HG03378 (cell line): ENCODE measurements around the gene COX4I1.

ENCODE experiments used
- ATAC-seq: cut with Tn5 transposase; IDR thresholded peaks from one replicate; pipeline ENCODE4 v1.9.1; 2021; ENCODE audit warnings: mild to moderate bottlenecking, moderate library complexity; ENCODE audit not compliant: unreplicated experiment

The COX4I1 gene

GRCh38 chr16:85765767-85766166 lies 33.7 kb upstream of the COX4I1 start:
- no peak for ATAC-seq

GRCh38 chr16:85767531-85767930 lies 32.0 kb upstream of the COX4I1 start:
- ATAC-seq: no peak

GRCh38 chr16:85768199-85768598 lies 31.3 kb upstream of the COX4I1 start:
- ATAC-seq: no peak

- ATAC-seq: no peak
These were observed 28.8 kb upstream of the COX4I1 start for GRCh38 chr16:85770741-85771140.

- no peak for ATAC-seq
These were observed 26.5 kb upstream of the COX4I1 start for GRCh38 chr16:85773044-85773443.

- ATAC-seq: no peak
These were observed 25.4 kb upstream of the COX4I1 start for GRCh38 chr16:85774136-85774535.

- ATAC-seq: no peak
These were observed 24.7 kb upstream of the COX4I1 start for GRCh38 chr16:85774811-85775210.

- no peak for ATAC-seq
These were observed 21.7 kb upstream of the COX4I1 start for GRCh38 chr16:85777583-85778310.

GRCh38 chr16:85778873-85779272 lies 20.6 kb upstream of the COX4I1 start:
- no peak for ATAC-seq

GRCh38 chr16:85780281-85780680 lies 19.2 kb upstream of the COX4I1 start:
- ATAC-seq: no peak

- no peak for ATAC-seq
These were observed 18.3 kb upstream of the COX4I1 start for GRCh38 chr16:85781156-85781555.

GRCh38 chr16:85781695-85782370 lies 17.7 kb upstream of the COX4I1 start:
- no peak for ATAC-seq

- ATAC-seq: no peak
These were observed 17.0 kb upstream of the COX4I1 start for GRCh38 chr16:85782451-85782850.

GRCh38 chr16:85783441-85783840 lies 16.1 kb upstream of the COX4I1 start:
- no peak for ATAC-seq

- no peak for ATAC-seq
These were observed 14.7 kb upstream of the COX4I1 start for GRCh38 chr16:85784813-85785212.

- ATAC-seq: no peak
These were observed 13.6 kb upstream of the COX4I1 start for GRCh38 chr16:85785927-85786326.

- ATAC-seq: no peak
These were observed 10.7 kb upstream of the COX4I1 start for GRCh38 chr16:85788819-85789218.

GRCh38 chr16:85789773-85790172 lies 9.7 kb upstream of the COX4I1 start:
- ATAC-seq: no peak

- no peak for ATAC-seq
These were observed 5.7 kb upstream of the COX4I1 start for GRCh38 chr16:85793662-85794298.

GRCh38 chr16:85794696-85795095 lies 4.8 kb upstream of the COX4I1 start:
- no peak for ATAC-seq

GRCh38 chr16:85796152-85796551 lies 3.3 kb upstream of the COX4I1 start:
- ATAC-seq: no peak

- ATAC-seq: no peak
These were observed 2.9 kb upstream of the COX4I1 start for GRCh38 chr16:85796599-85796998.
